ENCODE results near the gene ASB13. TPM values are rescaled to one million over a fixed set of nuclear protein-coding genes. Genes with fewer than 3 reads are reported as not detected.
A peak's percentile ranks its signal among the peaks of the same experiment; 100 is the strongest.
"Not testable (repeated sequence)": the region's sequence is repeated elsewhere in the genome, so short reads cannot be mapped to it uniquely, and the experiment has no call there.

The ASB13 gene
- total RNA-seq, 1 donor from 2014 or later, result 15.3 TPM

- intact Hi-C loops (cut with DNase I), result loop anchor here (5.0 to 10.0 kb wide), 2 partner anchors 246 to 811 kb away; no protein-coding TSS in a partner anchor
- peaks cover 0 to 46% of the 10 kb centered on the region in 2 donors for H3K4me1 ChIP-seq
Observed at GRCh38 chr10:5625992-5626777, 40.2 kb downstream of the ASB13 start.

GRCh38 chr10:5624701-5625100 is 41.7 kb downstream of the ASB13 start:
- Histone ChIP-seq H3K36me3 (no peaks in the 10 kb centered on the region), H3K9me3 (no peaks in the 10 kb centered on the region), H3K27ac (peak overlapping the region; percentile 1 to 24), H3K4me1 (peaks cover 2 to 46% of the 10 kb centered on the region in 2 donors), H3K4me3 (no peak overlapping the region), H3K27me3 (no peaks in the 10 kb centered on the region)
- intact Hi-C loops (cut with DNase I), result loop anchor here (5.0 to 10.0 kb wide), 2 partner anchors 248 to 810 kb away; no protein-coding TSS in a partner anchor
- no peak for DNase-seq (ENCODE audit: low spot score in 2 of 2)
- no peak for TF ChIP-seq CTCF (IDR thresholded peaks at IDR 0.05)

More at GRCh38 chr10:5625992-5626777, 40.2 kb downstream of the ASB13 start:
- Histone ChIP-seq H3K9me3 (no peaks in the 10 kb centered on the region), H3K4me3 (no peak overlapping the region), H3K36me3 (no peaks in the 10 kb centered on the region), H3K27ac (peak overlapping the region; percentile 80 to 90), H3K27me3 (no peaks in the 10 kb centered on the region)
- TF ChIP-seq CTCF (IDR thresholded peaks at IDR 0.05), result no peak
- no peak for DNase-seq (ENCODE audit: low spot score in 2 of 2)

- Histone ChIP-seq H3K4me1 (peaks cover 12 to 51% of the 10 kb centered on the region in 2 donors), H3K27me3 (no peaks in the 10 kb centered on the region), H3K4me3 (no peak overlapping the region), H3K9me3 (no peaks in the 10 kb centered on the region), H3K36me3 (no peaks in the 10 kb centered on the region), H3K27ac (peak overlapping the region; percentile 52 to 65)
- intact Hi-C loops (cut with DNase I), result loop anchor here (1.0 to 10.0 kb wide), 3 partner anchors 176 to 808 kb away; no protein-coding TSS in a partner anchor
- peak in 1 of 2 donors; percentile 93 for DNase-seq (ENCODE audit: low spot score in 2 of 2)
- peak; percentile 91 to 93 (median 92) for TF ChIP-seq CTCF (IDR thresholded peaks at IDR 0.05)
Observed at GRCh38 chr10:5623081-5623748, 43.2 kb downstream of the ASB13 start.

GRCh38 chr10:5622186-5622960 is 44.0 kb downstream of the ASB13 start:
- intact Hi-C loops (cut with DNase I), result loop anchor here (2.0 to 10.0 kb wide), 2 partner anchors 176 to 808 kb away; no protein-coding TSS in a partner anchor
- Histone ChIP-seq H3K27ac (peak overlapping the region; percentile 52 to 65), H3K4me1 (peaks cover 18 to 52% of the 10 kb centered on the region in 2 donors), H3K4me3 (no peak overlapping the region), H3K9me3 (no peaks in the 10 kb centered on the region), H3K27me3 (no peaks in the 10 kb centered on the region), H3K36me3 (no peaks in the 10 kb centered on the region)
- no peak for TF ChIP-seq CTCF (IDR thresholded peaks at IDR 0.05)
- DNase-seq (ENCODE audit: low spot score in 2 of 2), result no peak

GRCh38 chr10:5621371-5621770 is 45.0 kb downstream of the ASB13 start:
- intact Hi-C loops (cut with DNase I), result loop anchor here (2.0 to 10.0 kb wide), 3 partner anchors 67 to 807 kb away; no protein-coding TSS in a partner anchor
- H3K4me3 ChIP-seq; H3K27me3 ChIP-seq; H3K36me3 ChIP-seq; DNase-seq (ENCODE audit: low spot score in 2 of 2); H3K9me3 ChIP-seq: not testable (repeated sequence)
- H3K4me1 ChIP-seq, result peaks cover 26 to 54% of the 10 kb centered on the region in 2 donors
- peak overlapping the region; percentile 90 to 91 for H3K27ac ChIP-seq

Measured in ascending aorta (tissue), 2 donors.